Ovary (tissue), 9 donors: ENCODE data around the gene BNC2. TPM values are rescaled to one million over a fixed set of nuclear protein-coding genes. Genes with fewer than 3 reads are reported as not detected.

ENCODE experiments used
- DNase-seq, 5 donors: peaks; one replicate each; pipeline ENCODE4 v3.0.0-alpha.2; 2019 to 2020
- H3K27ac ChIP-seq, 2 donors: fragments of 200-600 bp; one replicate each; pipeline versions ENCODE4 v1.5.1 to v1.8.0; 2019 to 2022
- H3K27me3 ChIP-seq: fragments of 200-600 bp; one replicate; pipeline ENCODE4 v1.8.0; 2022
- H3K36me3 ChIP-seq: fragments of 200-600 bp; sonication (generic); one replicate; pipeline ENCODE4 v1.5.1; 2019
- H3K4me1 ChIP-seq: one replicate; pipeline ENCODE4 v1.8.1; 2013; ENCODE audit warnings: mild to moderate bottlenecking, moderate library complexity; ENCODE audit not compliant: insufficient read depth
- H3K4me3 ChIP-seq: fragments of 200-600 bp; sonication (generic); one replicate; pipeline ENCODE4 v1.5.1; 2017
- H3K9me3 ChIP-seq, 2 donors: fragments of 200-600 bp in 1 of 2; sonication (generic) in 1 of 2; one replicate each; pipeline versions ENCODE4 v1.5.1 to v1.8.1; 2013 to 2019; ENCODE audit warnings: mild to moderate bottlenecking in 1 of 2, moderate library complexity in 1 of 2
- CTCF ChIP-seq, 3 donors: fragments of 450-650 bp in 2 of 3; fragments of 200-600 bp in 1 of 3; IDR thresholded peaks; one replicate each; pipeline versions ENCODE4 v1.5.1 to v1.8.0; 2016 to 2022; ENCODE audit warnings: antibody characterized with exemption in 3 of 3, mild to moderate bottlenecking in 1 of 3
- EP300 ChIP-seq: sonication (generic); formaldehyde crosslinking; IDR thresholded peaks from one replicate; pipeline ENCODE4 v1.6.1; 2017; ENCODE audit warnings: antibody characterized with exemption
- POLR2A ChIP-seq: fragments of 450-650 bp; IDR thresholded peaks from one replicate; pipeline ENCODE4 v1.6.1; 2017; ENCODE audit warnings: antibody characterized with exemption, mild to moderate bottlenecking, moderate library complexity
- WGBS, 3 donors: extraction: QIAGEN DNeasy Blood & Tissue Kit in 1 of 3; methylation state at CpG; one replicate each; pipeline versions ENCODE4 v1.1.5 to v1.1.7; 2013 to 2017; 5-methylcytosine and 5-hydroxymethylcytosine counted together
- intact Hi-C, 4 donors: fragments of 100-400 bp; cut with DNase I; formaldehyde crosslinking; loops; one replicate each; pipeline versions ENCODE4 v1.11.0 to v1.15.1; 2022 to 2023
- polyA plus RNA-seq, 2 donors: library from polyadenylated mRNA; stranded (reverse); fragments of 200-250 nt in 1 of 2; fragments of 350-450 nt in 1 of 2; fragmentation: Illumina TruSeq in 1 of 2; extraction: RNeasy Lipid Tissue Mini Kit (QIAGEN cat#74804) in 1 of 2; gene quantifications; one replicate each; pipeline ENCODE4 v1.2.3, GENCODE V29; 2013 to 2014
- total RNA-seq, 7 donors: library from RNA; depleted of rRNA in 2 of 7; stranded (reverse); fragments of >200 nt in 2 of 7; fragmentation: NEBNext Ultra II Directional in 3 of 7; extraction: Animal tissue kit (Norgen Biotek cat#: 25700) in 3 of 7; gene quantifications; one replicate each; pipeline versions ENCODE4 v1.1.0 to v1.2.4, GENCODE V29; 2016 to 2023
- donor health status: DM: no; HTN: no; CAD: no; lungs with moderate emphysema.
- donor health status: DM: no; HTN: no; CAD: no.
- donor health status: Bipolar disorder and iron deficiency.
- donor health status: DM: yes; HTN: yes; CAD: no.
- donor health status: DM: no; HTN: no; CAD: no.
- donor health status: DM: yes; HTN: yes; CAD: no.

Gene BNC2
- total and polyA plus RNA-seq, 9 donors: 17.2 to 232 (median 197) TPM

- Histone ChIP-seq H3K9me3 (no peaks in the 10 kb centered on the region), H3K27me3 (no peaks in the 10 kb centered on the region), H3K4me3 (no peak overlapping the region), H3K4me1 (peaks cover 1% of the 10 kb centered on the region), H3K27ac (peak overlapping the region in 1 of 2 donors; percentile 12), H3K36me3 (no peaks in the 10 kb centered on the region)
- WGBS, 3 donors: 81 to 85% (median 83%) methylated on average over 5 of the region's 5 CpGs
- no peak for TF ChIP-seq CTCF (IDR thresholded peaks at IDR 0.05)
- TF ChIP-seq EP300: no peak
- no peak for TF ChIP-seq POLR2A
- intact Hi-C loops: no loop called here
- no peak for DNase-seq
These were observed 201.7 kb downstream of the BNC2 start for GRCh38 chr9:16668734-16669295.

- no peaks in the 10 kb centered on the region for H3K27me3 ChIP-seq
- no peaks in the 10 kb centered on the region for H3K9me3 ChIP-seq
- no peak overlapping the region for H3K4me3 ChIP-seq
- no peak for DNase-seq
- peaks cover 1% of the 10 kb centered on the region for H3K4me1 ChIP-seq
- intact Hi-C loops: no loop called here
- 97 to 99% (median 98%) methylated on average over 2 of the region's 2 CpGs for WGBS, 3 donors
- no peak overlapping the region for H3K27ac ChIP-seq
- TF ChIP-seq POLR2A (no peak), EP300 (no peak), CTCF (IDR thresholded peaks at IDR 0.05) (no peak)
- no peaks in the 10 kb centered on the region for H3K36me3 ChIP-seq
These were observed 206.3 kb downstream of the BNC2 start for GRCh38 chr9:16664211-16664610.

- Histone ChIP-seq H3K27me3 (no peaks in the 10 kb centered on the region), H3K4me1 (peaks cover 7% of the 10 kb centered on the region), H3K4me3 (no peak overlapping the region), H3K9me3 (no peaks in the 10 kb centered on the region), H3K36me3 (no peaks in the 10 kb centered on the region), H3K27ac (no peak overlapping the region)
- intact Hi-C loops: no loop called here
- WGBS, 3 donors: 33 to 65% (median 47%) methylated on average over 1 of the region's 1 CpG
- TF ChIP-seq CTCF (IDR thresholded peaks at IDR 0.05) (no peak), POLR2A (no peak), EP300 (no peak)
- DNase-seq: no peak
These were observed 208.7 kb downstream of the BNC2 start for GRCh38 chr9:16661816-16662215.

GRCh38 chr9:16659096-16659495 lies 211.4 kb downstream of the BNC2 start:
- Histone ChIP-seq H3K27ac (no peak overlapping the region), H3K4me3 (no peak overlapping the region), H3K36me3 (no peaks in the 10 kb centered on the region), H3K4me1 (peaks cover 8% of the 10 kb centered on the region), H3K9me3 (no peaks in the 10 kb centered on the region), H3K27me3 (no peaks in the 10 kb centered on the region)
- 92 to 95% (median 95%) methylated on average over 11 of the region's 11 CpGs for WGBS, 3 donors
- intact Hi-C loops: no loop called here
- no peak for TF ChIP-seq CTCF (IDR thresholded peaks at IDR 0.05)
- no peak for TF ChIP-seq EP300
- no peak for TF ChIP-seq POLR2A
- DNase-seq: no peak
